Activated T-cell treated with anti-CD3 and anti-CD28 coated beads, Interleukin-2, amount 50 U/mL, for 72 hours (primary cell): Measurements from ENCODE around the gene MGLL. TPM values are rescaled to one million over a fixed set of nuclear protein-coding genes. Genes with fewer than 3 reads are reported as not detected.

Experiments used
- ATAC-seq, 2 donors: fragments of 150-1000 bp; cut with Tn5 transposase; replicated peaks in 1 of 2; 2 replicates each; pipeline ENCODE4 v1.10.0; 2021; ENCODE audit warnings: moderate library complexity in 2 of 2, mild to moderate bottlenecking in 1 of 2
- DNase-seq, 2 donors: peaks; one replicate each; pipeline ENCODE4 v3.0.0; 2021 to 2022; ENCODE audit warnings: mixed read lengths in 1 of 2
- H3K27ac Mint-ChIP-seq: one replicate; pipeline ENCODE4 v1.8.0; 2022; ENCODE audit warnings: mild to moderate bottlenecking, moderate library complexity, mixed read lengths
- H3K27me3 Mint-ChIP-seq: one replicate; pipeline ENCODE4 v1.8.0; 2022; ENCODE audit warnings: low read depth, mixed read lengths
- H3K36me3 Mint-ChIP-seq, 2 donors: one replicate each; pipeline ENCODE4 v1.8.0; 2022; ENCODE audit warnings: mixed read lengths in 2 of 2, mild to moderate bottlenecking in 1 of 2; ENCODE audit not compliant: insufficient read depth in 2 of 2
- H3K4me1 Mint-ChIP-seq: one replicate; pipeline ENCODE4 v1.8.0; 2022; ENCODE audit warnings: low read depth, mixed read lengths
- H3K4me3 Mint-ChIP-seq, 2 donors: one replicate each; pipeline ENCODE4 v1.8.0; 2022; ENCODE audit warnings: mild to moderate bottlenecking in 2 of 2, mixed read lengths in 2 of 2, moderate library complexity in 2 of 2
- H3K9me3 Mint-ChIP-seq, 2 donors: one replicate each; pipeline ENCODE4 v1.8.0; 2022; ENCODE audit warnings: mixed read lengths in 2 of 2
- total RNA-seq, 2 donors: library from RNA; stranded (reverse); gene quantifications; one replicate each; pipeline ENCODE4 v1.2.3, GENCODE V29; 2022

The MGLL gene
- total RNA-seq, 2 donors from 2014 or later = 1.7 to 2.3 TPM

DNA sequence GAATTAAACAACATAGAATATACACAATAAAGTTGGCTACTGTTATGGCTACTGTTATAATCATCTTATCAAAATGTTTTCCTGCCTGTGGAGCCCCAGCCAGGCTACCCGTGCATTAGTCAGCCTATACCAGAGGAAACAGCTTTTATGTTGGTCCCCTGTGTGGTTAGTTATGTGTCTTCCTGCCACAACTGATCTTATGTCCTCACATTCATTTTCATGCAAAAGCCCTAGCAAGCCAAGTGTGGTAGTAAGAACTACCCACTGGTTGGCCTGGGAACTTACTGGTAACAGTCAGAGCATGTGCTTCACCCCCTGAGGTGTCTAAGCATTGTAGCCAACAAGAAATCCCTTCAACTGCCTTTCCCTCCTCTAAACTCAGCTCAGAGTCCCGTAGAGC is 21.8 kb downstream of the MGLL start:
- peak; percentile 94 to 96 for ATAC-seq
- no peaks in the 10 kb centered on the region for H3K27me3 Mint-ChIP-seq
- no peaks in the 10 kb centered on the region for H3K9me3 Mint-ChIP-seq
- H3K4me1 Mint-ChIP-seq = peaks cover 11% of the 10 kb centered on the region
- H3K36me3 Mint-ChIP-seq = no peaks in the 10 kb centered on the region
- peak; percentile 23 to 31 for DNase-seq
- H3K27ac Mint-ChIP-seq = peak overlapping the region; percentile 51
- peak overlapping the region in 1 of 2 donors; percentile 61 for H3K4me3 Mint-ChIP-seq

DNA sequence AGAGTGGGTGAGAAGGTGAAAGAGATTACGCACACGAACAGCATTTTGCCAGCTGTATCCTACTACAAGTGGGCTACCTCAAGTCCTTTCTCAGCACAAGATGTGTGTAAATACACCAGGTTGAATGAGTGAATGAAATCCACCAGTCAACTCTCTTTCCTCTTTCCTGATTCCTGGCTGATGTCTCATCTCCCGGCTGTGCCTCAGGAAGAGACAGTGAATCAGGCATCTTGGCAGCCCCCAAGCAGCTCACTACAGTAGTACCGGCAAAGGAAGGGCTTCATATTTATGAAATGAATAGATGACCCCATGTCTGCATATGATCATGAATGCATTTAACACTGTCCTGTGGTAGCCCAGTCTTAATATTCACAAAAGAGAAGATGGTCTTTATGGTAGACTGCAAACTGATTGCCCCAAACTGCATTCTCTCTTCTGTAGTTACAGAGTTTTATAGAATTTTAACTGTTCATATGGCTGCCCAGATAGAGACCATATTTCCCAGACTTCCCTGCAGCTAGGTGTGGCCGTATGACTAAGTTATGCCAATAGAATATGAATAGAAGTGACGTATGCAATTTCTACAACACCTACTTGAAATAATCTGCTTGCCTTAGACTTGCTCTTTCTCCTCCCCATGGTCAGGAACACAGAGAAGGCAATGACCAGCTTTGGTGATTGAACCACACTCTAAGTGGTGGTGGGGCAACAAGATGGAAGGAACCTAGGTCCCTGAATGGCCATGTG is 22.7 kb downstream of the MGLL start:
- Mint-ChIP-seq H3K36me3 (peaks cover 0 to under 1% of the 10 kb centered on the region in 2 donors), H3K4me1 (peaks cover 11% of the 10 kb centered on the region), H3K9me3 (peaks cover 2 to 3% of the 10 kb centered on the region in 2 donors), H3K4me3 (no peak overlapping the region), H3K27me3 (peaks cover 3% of the 10 kb centered on the region), H3K27ac (no peak overlapping the region)
- ATAC-seq (no peak), DNase-seq (no peak)

DNA sequence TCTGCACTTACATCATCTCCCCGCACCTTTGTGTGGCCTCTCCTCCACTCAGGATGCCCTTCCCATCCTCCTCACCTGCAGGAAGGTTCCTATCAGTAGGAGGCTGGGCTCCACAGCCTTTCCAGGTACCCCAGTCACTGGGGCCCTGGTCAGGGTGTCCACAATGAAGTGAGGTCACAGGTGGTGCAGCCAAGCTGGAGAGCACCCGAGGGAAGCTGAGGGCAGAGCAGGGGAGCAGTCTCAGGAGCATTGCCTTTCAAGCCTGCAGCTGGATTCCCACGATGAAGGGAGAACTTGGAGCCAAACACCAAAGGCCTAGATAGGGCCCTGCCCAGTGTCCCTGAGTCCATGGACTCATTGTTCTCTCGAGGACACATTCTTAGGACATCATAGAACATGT is 23.6 kb downstream of the MGLL start:
- H3K4me1 Mint-ChIP-seq = peaks cover 11% of the 10 kb centered on the region
- H3K27me3 Mint-ChIP-seq = peaks cover 7% of the 10 kb centered on the region
- H3K4me3 Mint-ChIP-seq = no peak overlapping the region
- ATAC-seq = no peak
- peaks cover 6% of the 10 kb centered on the region in 2 donors for H3K9me3 Mint-ChIP-seq
- no peak for DNase-seq
- peaks cover 0 to 3% of the 10 kb centered on the region in 2 donors for H3K36me3 Mint-ChIP-seq
- no peak overlapping the region for H3K27ac Mint-ChIP-seq

DNA sequence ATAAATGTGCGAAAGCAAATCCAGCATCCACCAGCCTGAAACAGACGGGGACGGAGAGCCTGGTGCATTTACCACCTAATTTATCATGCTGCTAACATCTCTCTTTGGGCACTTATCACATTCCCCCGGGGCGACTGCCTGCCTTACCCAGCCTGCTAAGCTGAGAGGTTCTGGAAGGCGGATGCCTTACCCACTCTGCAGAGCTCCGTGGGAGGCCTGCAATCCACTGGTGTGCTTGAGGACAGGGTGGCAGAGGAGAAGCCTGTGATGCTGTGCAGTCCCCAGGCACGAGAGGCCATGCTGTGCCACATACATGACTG is 25.5 kb downstream of the MGLL start:
- Mint-ChIP-seq H3K36me3 (peaks cover 0 to 3% of the 10 kb centered on the region in 2 donors), H3K4me1 (peaks cover 11% of the 10 kb centered on the region), H3K27me3 (peaks cover 13% of the 10 kb centered on the region), H3K9me3 (peaks cover 6% of the 10 kb centered on the region in 2 donors), H3K4me3 (no peak overlapping the region), H3K27ac (no peak overlapping the region)
- DNase-seq = no peak
- ATAC-seq = no peak

DNA sequence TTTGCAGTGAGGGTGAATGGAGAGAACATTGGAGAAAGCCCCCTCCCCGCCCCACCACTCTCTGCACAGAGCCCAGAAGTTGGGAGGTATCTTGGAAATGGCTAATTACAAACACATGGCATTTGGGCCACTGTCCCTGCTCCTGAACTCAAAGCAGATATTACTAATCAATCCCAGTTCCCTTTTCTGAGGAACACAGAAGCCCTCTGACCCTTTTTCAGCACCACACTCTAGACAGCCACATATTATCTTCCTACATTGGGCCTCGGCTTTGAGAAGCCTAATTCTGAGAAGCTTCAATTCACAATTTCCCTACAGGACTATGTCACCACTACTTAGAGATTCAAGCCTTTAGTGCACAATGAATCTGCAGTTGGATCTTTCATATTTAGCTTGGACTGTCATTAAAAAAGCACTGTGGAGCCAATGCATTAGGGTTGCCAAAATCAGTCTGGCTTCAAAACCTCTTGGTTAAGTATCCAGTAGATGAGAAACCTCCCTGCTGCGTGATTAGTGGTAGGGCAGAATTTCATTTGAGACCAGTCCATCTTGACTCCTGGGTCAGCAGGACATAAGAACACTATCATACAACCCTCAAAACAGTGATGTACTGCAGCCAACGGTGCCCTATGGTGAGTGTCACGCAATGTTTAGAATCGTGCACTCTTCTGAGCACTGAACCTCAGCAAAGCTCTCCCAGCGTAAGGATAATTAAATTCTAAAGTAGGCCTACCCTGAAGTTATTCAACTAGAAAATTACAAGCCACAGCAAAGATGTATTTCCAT is 26.1 kb downstream of the MGLL start:
- Mint-ChIP-seq H3K9me3 (peaks cover 6% of the 10 kb centered on the region in 2 donors), H3K4me3 (no peak overlapping the region), H3K27ac (no peak overlapping the region), H3K4me1 (peaks cover 12% of the 10 kb centered on the region), H3K27me3 (peaks cover 18% of the 10 kb centered on the region), H3K36me3 (peaks cover 0 to 3% of the 10 kb centered on the region in 2 donors)
- no peak for ATAC-seq
- no peak for DNase-seq

DNA sequence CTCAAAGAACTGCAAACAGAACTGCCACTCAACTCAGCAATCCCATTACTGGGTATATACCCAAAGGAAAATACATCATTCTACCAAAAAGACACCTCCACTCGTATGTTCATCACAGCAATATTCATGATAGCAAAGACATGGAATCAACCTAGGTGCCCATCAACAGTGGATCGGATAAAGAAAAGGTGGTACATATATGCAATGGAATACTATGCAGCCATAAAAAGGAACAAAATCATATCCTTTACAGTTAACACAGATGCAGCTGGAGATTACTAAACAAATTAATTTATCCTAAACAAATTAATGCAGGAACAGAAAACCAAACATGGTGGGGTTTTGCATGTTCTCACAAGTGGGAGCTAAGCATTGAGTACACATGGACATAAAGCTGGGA is 27.3 kb downstream of the MGLL start:
- no peak for ATAC-seq
- no peak overlapping the region for H3K4me3 Mint-ChIP-seq

DNA sequence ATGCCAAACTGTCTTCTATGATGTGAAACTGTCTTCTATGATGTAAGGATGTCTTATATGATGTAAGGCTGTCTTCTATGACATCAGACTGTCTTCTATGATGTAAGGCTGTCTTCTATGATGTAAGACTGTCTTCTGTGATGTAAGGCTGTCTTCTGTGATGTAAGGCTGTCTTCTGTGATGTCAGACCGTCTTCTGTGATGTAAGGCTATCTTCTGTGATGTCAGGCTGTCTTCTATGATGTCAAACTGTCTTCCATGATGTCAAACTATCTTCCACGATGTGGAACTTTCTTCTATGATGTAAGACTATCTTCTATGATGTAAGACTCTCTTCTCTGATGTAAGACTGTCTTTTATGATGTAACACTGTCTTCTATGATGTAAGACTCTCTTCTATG is 27.9 kb downstream of the MGLL start:
- DNase-seq = no peak
- Mint-ChIP-seq H3K36me3 (peaks cover 0 to 3% of the 10 kb centered on the region in 2 donors), H3K27ac (no peak overlapping the region), H3K27me3 (peaks cover 24% of the 10 kb centered on the region), H3K4me3 (no peak overlapping the region), H3K9me3 (peaks cover 6% of the 10 kb centered on the region in 2 donors), H3K4me1 (peaks cover 6% of the 10 kb centered on the region)
- no peak for ATAC-seq

More for the DNA sequence above, 27.3 kb downstream of the MGLL start:
- H3K27me3 Mint-ChIP-seq = peaks cover 24% of the 10 kb centered on the region
- DNase-seq = no peak
- H3K4me1 Mint-ChIP-seq = peaks cover 7% of the 10 kb centered on the region
- no peak overlapping the region for H3K27ac Mint-ChIP-seq
- H3K36me3 Mint-ChIP-seq = peaks cover 0 to 3% of the 10 kb centered on the region in 2 donors
- peaks cover 6% of the 10 kb centered on the region in 2 donors for H3K9me3 Mint-ChIP-seq

DNA sequence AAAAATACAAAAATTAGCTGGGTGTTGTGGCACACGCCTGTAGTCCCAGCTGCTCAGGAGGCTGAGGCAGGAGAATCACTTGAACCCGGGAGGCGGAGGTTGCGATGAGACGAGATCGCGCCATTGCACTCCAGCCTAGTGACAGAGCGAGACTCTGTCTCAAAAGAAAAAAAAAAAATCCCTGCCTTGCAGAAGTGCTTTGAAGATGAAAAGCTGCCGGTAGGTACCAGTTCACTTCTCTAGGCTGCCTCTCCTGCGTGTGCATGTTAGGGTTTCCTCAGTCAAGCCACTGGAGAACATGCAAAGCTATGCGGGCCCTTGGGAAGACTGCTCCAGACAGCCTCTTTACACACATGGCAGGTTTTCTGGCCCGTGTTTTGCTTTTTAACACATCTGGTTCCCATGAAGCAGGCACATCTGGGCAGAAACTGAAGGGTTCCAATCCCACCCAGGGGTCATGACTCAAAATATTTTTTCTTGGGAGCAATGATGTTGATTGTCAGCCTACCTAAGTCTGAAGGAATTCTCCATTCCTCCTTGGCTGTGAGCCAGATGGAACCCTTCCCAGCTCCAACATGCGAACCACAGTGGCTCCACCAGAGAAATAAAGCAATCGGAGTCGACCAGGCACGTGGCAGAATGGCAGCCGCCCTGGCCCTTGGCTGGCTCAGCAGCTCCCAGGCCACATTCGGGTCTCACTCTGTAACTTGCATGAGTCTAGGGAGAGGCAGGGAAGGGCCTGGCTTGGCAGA is 29.6 kb downstream of the MGLL start:
- peaks cover 24% of the 10 kb centered on the region for H3K27me3 Mint-ChIP-seq
- H3K9me3 Mint-ChIP-seq = peaks cover 6% of the 10 kb centered on the region in 2 donors
- ATAC-seq = no peak
- H3K27ac Mint-ChIP-seq = no peak overlapping the region
- H3K36me3 Mint-ChIP-seq = peaks cover 0 to 3% of the 10 kb centered on the region in 2 donors
- H3K4me3 Mint-ChIP-seq = no peak overlapping the region
- DNase-seq = no peak
- H3K4me1 Mint-ChIP-seq = peaks cover 6% of the 10 kb centered on the region

DNA sequence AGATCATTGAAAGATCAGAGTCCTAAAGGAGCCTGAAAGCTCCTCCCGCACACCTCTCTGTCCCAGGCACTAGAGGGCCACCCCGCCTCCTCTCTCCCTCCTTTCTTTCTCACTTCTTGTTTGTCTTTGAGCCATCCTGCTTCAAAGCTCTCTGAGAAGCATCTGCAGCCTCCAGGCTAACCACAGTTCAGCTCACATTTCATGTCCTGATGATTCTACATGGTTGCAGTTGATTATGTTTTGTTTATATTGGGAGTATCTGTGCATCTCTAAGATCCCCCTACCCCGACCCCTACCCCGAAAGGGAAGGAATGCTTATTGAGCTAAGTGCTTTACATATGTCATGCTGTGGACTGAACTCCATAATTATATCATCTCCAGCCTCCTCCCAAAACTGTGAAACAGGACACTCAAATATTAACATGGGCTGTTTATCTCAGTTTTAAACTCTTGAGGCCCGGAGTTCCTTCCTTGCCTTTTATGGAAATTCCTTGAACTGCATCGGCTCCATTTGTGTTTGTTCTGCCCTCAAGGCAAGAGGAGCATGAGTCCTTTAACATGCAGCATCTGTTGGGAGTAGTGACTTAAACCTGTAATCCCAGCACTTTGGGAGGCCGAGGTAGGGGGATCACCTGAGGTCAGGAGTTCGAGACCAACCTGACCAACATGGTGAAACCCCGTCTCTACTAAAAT is 30.9 kb downstream of the MGLL start:
- Mint-ChIP-seq H3K4me3 (no peak overlapping the region), H3K4me1 (peaks cover 6% of the 10 kb centered on the region), H3K36me3 (peaks cover 0 to 3% of the 10 kb centered on the region in 2 donors), H3K27me3 (peaks cover 24% of the 10 kb centered on the region), H3K9me3 (peaks cover 6% of the 10 kb centered on the region in 2 donors), H3K27ac (no peak overlapping the region)
- DNase-seq (peak; percentile 12 to 14), ATAC-seq (peak; percentile 47 to 64)

DNA sequence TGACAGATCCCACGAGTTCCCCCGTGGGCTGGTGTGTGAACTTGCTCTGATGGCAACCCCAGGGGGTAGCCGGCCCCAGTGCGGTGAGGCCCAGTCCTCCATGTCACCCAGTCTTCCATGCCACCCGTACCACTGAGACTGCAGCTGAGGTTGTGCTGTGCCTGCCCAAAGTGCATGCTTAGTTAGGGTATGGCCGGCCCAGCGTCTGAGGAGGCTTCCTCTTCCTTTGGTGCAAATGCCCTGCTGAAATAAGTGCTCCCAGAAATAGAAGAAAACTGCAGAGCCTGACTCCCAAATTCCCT is 31.5 kb downstream of the MGLL start:
- Mint-ChIP-seq H3K4me3 (no peak overlapping the region), H3K27me3 (peaks cover 24% of the 10 kb centered on the region), H3K27ac (no peak overlapping the region), H3K4me1 (peaks cover 6% of the 10 kb centered on the region), H3K9me3 (peaks cover 6% of the 10 kb centered on the region in 2 donors), H3K36me3 (peaks cover 0 to 3% of the 10 kb centered on the region in 2 donors)
- DNase-seq = no peak
- ATAC-seq = no peak

DNA sequence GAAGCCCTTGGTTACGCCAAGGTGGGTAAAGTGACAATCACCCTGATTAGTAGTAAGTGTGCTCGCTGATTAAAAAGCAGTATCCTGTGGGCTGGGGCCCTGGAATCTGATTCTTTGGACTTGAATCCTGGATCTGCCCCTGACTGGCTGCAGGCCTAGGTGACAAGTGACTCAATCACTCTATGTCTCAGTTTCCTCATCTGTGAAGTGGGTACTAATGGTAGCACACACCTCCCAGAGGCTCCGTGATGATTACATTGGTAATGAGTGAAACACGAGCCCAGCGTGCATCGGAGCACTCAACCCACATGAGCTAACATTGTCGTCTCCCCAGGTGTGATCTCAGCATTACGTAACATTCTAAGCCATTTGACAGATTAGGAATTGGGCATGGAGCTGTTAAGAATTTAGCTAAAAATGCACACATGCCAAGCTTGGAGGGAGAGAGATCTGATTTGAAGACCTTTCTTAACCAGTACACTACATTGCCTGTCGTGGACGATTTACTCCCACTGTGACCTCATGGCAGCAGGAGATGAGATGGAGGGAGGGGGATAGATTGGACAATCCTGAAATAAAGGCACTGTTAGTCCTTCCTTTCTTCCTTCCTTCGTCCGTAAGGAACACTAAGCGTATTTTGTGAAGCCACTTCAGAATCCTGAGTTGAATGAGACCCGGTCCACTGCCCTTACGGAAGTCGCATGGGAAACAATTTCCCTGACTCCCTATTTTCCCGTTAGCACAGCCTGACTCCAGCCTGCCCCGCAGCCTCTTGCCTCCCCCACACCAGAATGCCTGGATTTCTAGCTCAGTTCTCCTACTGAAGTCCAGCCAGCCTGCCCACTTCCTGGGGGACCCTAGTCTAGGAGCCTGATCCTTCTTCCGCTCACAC is 32.1 kb downstream of the MGLL start:
- no peak for ATAC-seq
- Mint-ChIP-seq H3K9me3 (peaks cover 6% of the 10 kb centered on the region in 2 donors), H3K27me3 (peaks cover 24% of the 10 kb centered on the region), H3K4me3 (no peak overlapping the region), H3K36me3 (peaks cover 0 to 3% of the 10 kb centered on the region in 2 donors), H3K4me1 (peaks cover 6% of the 10 kb centered on the region), H3K27ac (no peak overlapping the region)
- DNase-seq = no peak

DNA sequence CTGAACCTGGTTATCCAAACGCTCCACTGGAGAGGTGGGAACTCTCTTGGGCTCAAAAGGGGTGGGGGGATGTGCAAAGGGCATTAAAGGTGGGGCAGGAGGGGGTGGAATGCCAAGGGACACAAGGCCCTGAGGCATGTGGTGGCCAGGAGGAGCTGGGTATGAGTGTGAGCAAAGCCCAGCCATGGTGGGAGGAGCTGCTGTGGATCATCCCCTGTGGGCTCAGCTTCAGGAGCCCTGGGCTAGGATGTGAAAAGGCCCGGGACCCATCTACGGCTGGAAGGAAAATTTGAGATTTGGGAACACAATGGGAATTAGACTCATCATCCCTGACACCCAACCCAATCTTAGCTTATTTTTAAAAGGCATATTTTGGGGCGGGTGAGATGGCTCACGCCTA is 33.3 kb downstream of the MGLL start:
- no peak overlapping the region for H3K27ac Mint-ChIP-seq
- no peaks in the 10 kb centered on the region for H3K36me3 Mint-ChIP-seq
- DNase-seq (no peak), ATAC-seq (no peak)
- H3K4me3 Mint-ChIP-seq = no peak overlapping the region
- H3K9me3 Mint-ChIP-seq = no peaks in the 10 kb centered on the region
- peaks cover 6% of the 10 kb centered on the region for H3K4me1 Mint-ChIP-seq
- H3K27me3 Mint-ChIP-seq = peaks cover 16% of the 10 kb centered on the region
